22Rv1 (cell line): ENCODE data around the gene SLC1A2.

Experiments
- ZFX ChIP-seq: fragments of 450-650 bp; IDR thresholded peaks from 2 replicates; pipeline ENCODE4 v1.6.1; 2017; ENCODE audit warnings: antibody characterized with exemption, borderline replicate concordance
- TF ChIP-seq, protein P1 (sequence below): fragments of 450-650 bp; IDR thresholded peaks from 2 replicates; pipeline ENCODE4 v1.5.1; 2017; ENCODE audit warnings: mild to moderate bottlenecking

DNA sequence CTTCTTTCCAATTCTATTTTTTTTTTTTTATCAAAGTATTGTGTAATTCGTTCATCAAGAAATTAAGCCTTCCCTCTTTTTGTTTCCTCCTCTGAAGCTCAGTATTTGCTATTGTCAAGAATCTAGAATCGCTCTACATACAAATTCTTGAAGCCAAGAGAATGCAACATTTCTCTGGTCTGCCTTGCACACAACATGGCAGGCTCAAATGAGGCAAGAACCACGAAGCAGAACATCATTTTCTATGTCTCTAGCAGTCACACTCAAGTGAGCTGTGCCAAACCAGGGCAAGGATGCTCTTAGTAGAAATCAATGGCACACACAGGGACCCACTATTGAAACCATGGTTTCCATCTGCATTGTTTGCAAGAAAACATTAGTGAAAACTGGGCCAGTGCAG is 46.7 kb upstream of the SLC1A2 start:
- TF ChIP-seq, protein P1, sequence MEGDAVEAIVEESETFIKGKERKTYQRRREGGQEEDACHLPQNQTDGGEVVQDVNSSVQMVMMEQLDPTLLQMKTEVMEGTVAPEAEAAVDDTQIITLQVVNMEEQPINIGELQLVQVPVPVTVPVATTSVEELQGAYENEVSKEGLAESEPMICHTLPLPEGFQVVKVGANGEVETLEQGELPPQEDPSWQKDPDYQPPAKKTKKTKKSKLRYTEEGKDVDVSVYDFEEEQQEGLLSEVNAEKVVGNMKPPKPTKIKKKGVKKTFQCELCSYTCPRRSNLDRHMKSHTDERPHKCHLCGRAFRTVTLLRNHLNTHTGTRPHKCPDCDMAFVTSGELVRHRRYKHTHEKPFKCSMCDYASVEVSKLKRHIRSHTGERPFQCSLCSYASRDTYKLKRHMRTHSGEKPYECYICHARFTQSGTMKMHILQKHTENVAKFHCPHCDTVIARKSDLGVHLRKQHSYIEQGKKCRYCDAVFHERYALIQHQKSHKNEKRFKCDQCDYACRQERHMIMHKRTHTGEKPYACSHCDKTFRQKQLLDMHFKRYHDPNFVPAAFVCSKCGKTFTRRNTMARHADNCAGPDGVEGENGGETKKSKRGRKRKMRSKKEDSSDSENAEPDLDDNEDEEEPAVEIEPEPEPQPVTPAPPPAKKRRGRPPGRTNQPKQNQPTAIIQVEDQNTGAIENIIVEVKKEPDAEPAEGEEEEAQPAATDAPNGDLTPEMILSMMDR, result no peak
- TF ChIP-seq ZFX, result no peak
